Fibroblast of mammary gland (primary cell): ENCODE data around the gene ZDBF2.

Experiments used
- DNase-seq: peaks from one replicate; pipeline ENCODE4 v3.0.0-alpha.2; 2010; ENCODE audit warnings: low read depth
- H3K4me3 ChIP-seq: 2 replicates; pipeline ENCODE4 v1.5.1; 2011; ENCODE audit warnings: low read depth, mild to moderate bottlenecking, low read length, moderate library complexity; ENCODE audit not compliant: control insufficient read depth
- TF ChIP-seq, protein P1 (sequence below): conservative IDR thresholded peaks from 2 replicates; pipeline ENCODE4 v1.5.1; 2011; ENCODE audit warnings: low read depth, low read length, inconsistent platforms; ENCODE audit not compliant: control insufficient read depth, insufficient read depth

Gene ZDBF2

GRCh38 chr2:206361407-206362045 is 87.1 kb downstream of the ZDBF2 start:
- H3K4me3 ChIP-seq: no peak overlapping the region
- TF ChIP-seq, protein P1, sequence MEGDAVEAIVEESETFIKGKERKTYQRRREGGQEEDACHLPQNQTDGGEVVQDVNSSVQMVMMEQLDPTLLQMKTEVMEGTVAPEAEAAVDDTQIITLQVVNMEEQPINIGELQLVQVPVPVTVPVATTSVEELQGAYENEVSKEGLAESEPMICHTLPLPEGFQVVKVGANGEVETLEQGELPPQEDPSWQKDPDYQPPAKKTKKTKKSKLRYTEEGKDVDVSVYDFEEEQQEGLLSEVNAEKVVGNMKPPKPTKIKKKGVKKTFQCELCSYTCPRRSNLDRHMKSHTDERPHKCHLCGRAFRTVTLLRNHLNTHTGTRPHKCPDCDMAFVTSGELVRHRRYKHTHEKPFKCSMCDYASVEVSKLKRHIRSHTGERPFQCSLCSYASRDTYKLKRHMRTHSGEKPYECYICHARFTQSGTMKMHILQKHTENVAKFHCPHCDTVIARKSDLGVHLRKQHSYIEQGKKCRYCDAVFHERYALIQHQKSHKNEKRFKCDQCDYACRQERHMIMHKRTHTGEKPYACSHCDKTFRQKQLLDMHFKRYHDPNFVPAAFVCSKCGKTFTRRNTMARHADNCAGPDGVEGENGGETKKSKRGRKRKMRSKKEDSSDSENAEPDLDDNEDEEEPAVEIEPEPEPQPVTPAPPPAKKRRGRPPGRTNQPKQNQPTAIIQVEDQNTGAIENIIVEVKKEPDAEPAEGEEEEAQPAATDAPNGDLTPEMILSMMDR: no peak
- DNase-seq: no peak
